IMR-90 (cell line): ENCODE results near the gene BMP8A. TPM values are rescaled to one million over a fixed set of nuclear protein-coding genes. Genes with fewer than 3 reads are reported as not detected.
A peak's percentile ranks its signal among the peaks of the same experiment; 100 is the strongest.

Experiments
- ATAC-seq: fragments of 200-7000 bp; cut with Tn5 transposase; 2 replicates; pipeline ENCODE4 v1.9.1; 2020; ENCODE audit warnings: low read depth, mild to moderate bottlenecking, moderate library complexity
- BruUV-seq: library from RNA; stranded (reverse); fragments of 400-500 nt; replicated peaks from 2 replicates; lab custom pipeline; 2021; lab: Mats Ljungman, UMichigan
- CTCF ChIA-PET: fragments of 300-600 bp; formaldehyde crosslinking; extraction: SDS; loops from one replicate; lab custom pipeline; 2021; ENCODE audit warnings: antibody characterized with exemption; lab: Yijun Ruan, JAX
- POLR2A ChIA-PET: fragments of 300-600 bp; sonication (Branson Sonifier 250); formaldehyde crosslinking; loops from one replicate; lab custom pipeline; 2022; ENCODE audit warnings: antibody characterized with exemption; ENCODE audit not compliant: unreplicated experiment; lab: Charles Lee
- DNase-seq: peaks from one replicate; pipeline ENCODE4 v3.0.0; 2013
- H2AFZ ChIP-seq: replicated peaks from 2 replicates; pipeline ENCODE3; 2013; ENCODE audit warnings: low read length, mild to moderate bottlenecking; ENCODE audit not compliant: poor library complexity
- H2AK5ac ChIP-seq: 2 replicates; pipeline ENCODE4 v1.6.1; 2013; ENCODE audit warnings: low read depth, low read length, inconsistent platforms
- H2AK9ac ChIP-seq: replicated peaks from 2 replicates; pipeline ENCODE3; 2013; ENCODE audit warnings: mild to moderate bottlenecking, low read depth, low read length, moderate library complexity; ENCODE audit not compliant: poor library complexity
- H2BK120ac ChIP-seq: 2 replicates; pipeline ENCODE4 v1.6.1; 2013; ENCODE audit warnings: low read depth, low read length, inconsistent platforms
- H2BK15ac ChIP-seq: 3 replicates; pipeline ENCODE4 v1.6.1; 2013; ENCODE audit warnings: low read depth, low read length, inconsistent platforms
- H2BK20ac ChIP-seq: 2 replicates; pipeline ENCODE4 v1.6.1; 2013; ENCODE audit warnings: low read depth, mild to moderate bottlenecking, inconsistent platforms, low read length, moderate library complexity
- H2BK5ac ChIP-seq: 2 replicates; pipeline ENCODE4 v1.6.1; 2013; ENCODE audit warnings: mild to moderate bottlenecking, low read depth, low read length, inconsistent platforms; ENCODE audit not compliant: poor library complexity, severe bottlenecking
- H3K14ac ChIP-seq: replicated peaks from 2 replicates; pipeline ENCODE4 v1.6.1; 2013; ENCODE audit warnings: low read depth, low read length, inconsistent platforms
- H3K18ac ChIP-seq: 2 replicates; pipeline ENCODE4 v1.6.1; 2013; ENCODE audit warnings: low read depth, low read length, control low read depth
- H3K23ac ChIP-seq: 2 replicates; pipeline ENCODE4 v1.6.1; 2013; ENCODE audit warnings: low read depth, low read length, inconsistent platforms
- H3K27ac ChIP-seq: 2 replicates; pipeline ENCODE4 v1.5.1; 2013; ENCODE audit warnings: mild to moderate bottlenecking, control low read depth, low read length; ENCODE audit not compliant: insufficient read depth
- H3K27me3 ChIP-seq: 2 replicates; pipeline ENCODE4 v1.6.1; 2013; ENCODE audit warnings: low read length; ENCODE audit not compliant: control insufficient read depth, insufficient read depth
- H3K36me3 ChIP-seq: 2 replicates; pipeline ENCODE4 v1.6.1; 2013; ENCODE audit warnings: low read length, mixed read lengths; ENCODE audit not compliant: control insufficient read depth, insufficient read depth
- H3K4ac ChIP-seq: 2 replicates; pipeline ENCODE4 v1.6.1; 2013; ENCODE audit warnings: low read depth, low read length, inconsistent platforms
- H3K4me1 ChIP-seq: 2 replicates; pipeline ENCODE4 v1.6.1; 2013; ENCODE audit warnings: low read length, mixed read lengths; ENCODE audit not compliant: control insufficient read depth, insufficient read depth
- H3K4me2 ChIP-seq: 2 replicates; pipeline ENCODE4 v1.6.1; 2013; ENCODE audit warnings: low read depth, mild to moderate bottlenecking, control low read depth, low read length, moderate library complexity
- H3K4me3 ChIP-seq: 2 replicates; pipeline ENCODE4 v1.5.1; 2013; ENCODE audit warnings: low read depth, mild to moderate bottlenecking, control low read depth, low read length, moderate library complexity; ENCODE audit not compliant: insufficient read depth
- H3K56ac ChIP-seq: 2 replicates; pipeline ENCODE4 v1.6.1; 2013; ENCODE audit warnings: low read length, inconsistent platforms; ENCODE audit not compliant: insufficient read depth; ENCODE audit errors: extremely low read depth
- H3K79me1 ChIP-seq, 2 experiments: 2 replicates each; pipeline ENCODE4 v1.6.1; 2013; ENCODE audit warnings: low read length in 2 of 2, inconsistent platforms in 1 of 2, low read depth in 1 of 2
- H3K9ac ChIP-seq: 2 replicates; pipeline ENCODE4 v1.6.1; 2013; ENCODE audit warnings: low read depth, low read length, control low read depth
- H3K9me1 ChIP-seq: 2 replicates; pipeline ENCODE4 v1.6.1; 2013; ENCODE audit warnings: low read length, inconsistent platforms; ENCODE audit not compliant: insufficient read depth
- H3K9me3 ChIP-seq: 2 replicates; pipeline ENCODE4 v1.6.1; 2013; ENCODE audit warnings: low read length; ENCODE audit not compliant: control insufficient read depth, insufficient read depth
- H4K20me1 ChIP-seq: 2 replicates; pipeline ENCODE4 v1.6.1; 2013; ENCODE audit warnings: low read length, inconsistent platforms; ENCODE audit not compliant: insufficient read depth
- H4K5ac ChIP-seq: 2 replicates; pipeline ENCODE4 v1.6.1; 2013; ENCODE audit warnings: mild to moderate bottlenecking, low read depth, low read length, control low read depth
- H4K8ac ChIP-seq, 2 experiments: 2 replicates each; pipeline ENCODE4 v1.6.1; 2013; ENCODE audit warnings: low read depth in 2 of 2, low read length in 2 of 2, control low read depth in 1 of 2, inconsistent platforms in 1 of 2
- H4K91ac ChIP-seq: 2 replicates; pipeline ENCODE4 v1.6.1; 2013; ENCODE audit warnings: low read depth, low read length, inconsistent platforms; ENCODE audit not compliant: insufficient read depth
- CEBPB ChIP-seq: IDR thresholded peaks from 2 replicates; pipeline ENCODE4 v1.6.1; 2012; ENCODE audit warnings: low read depth, low read length, improper control_type of control experiment
- CHD1 ChIP-seq: IDR thresholded peaks from 2 replicates; pipeline ENCODE4 v1.6.1; 2012; ENCODE audit warnings: low read depth, low read length, improper control_type of control experiment
- POLR2A ChIP-seq: IDR thresholded peaks from 2 replicates; pipeline ENCODE4 v1.6.1; 2012; ENCODE audit warnings: mild to moderate bottlenecking, low read depth, low read length
- WGBS, 2 experiments: methylation state at CpG; one replicate each; pipeline versions ENCODE4 v1.1.5 to v1.1.7; 2013; ENCODE audit warnings: missing lambda C conversion rate in 2 of 2; ENCODE audit not compliant: insufficient read length in 1 of 2; ENCODE audit errors: extremely low coverage in 2 of 2; 5-methylcytosine and 5-hydroxymethylcytosine counted together
- dilution Hi-C: fragments of 300-500 bp; cut with HindIII; formaldehyde crosslinking; loops from one replicate; pipeline ENCODE4 v1.14.3; 2018; ENCODE audit warnings: low sequenced_read_pairs; ENCODE audit not compliant: unreplicated experiment
- in situ Hi-C: fragments of 300-500 bp; cut with MboI; formaldehyde crosslinking; loops from 3 replicates; pipeline ENCODE4 v1.14.3; 2019; ENCODE audit warnings: low sequenced_read_pairs, inconsistent platforms, mixed read lengths
- intact Hi-C: fragments of 100-400 bp; cut with micrococcal nuclease; formaldehyde crosslinking; loops from 2 replicates; pipeline ENCODE4 v1.10.0; 2022
- polyA plus RNA-seq, 3 experiments: library from polyadenylated mRNA; depleted of rRNA; stranded (reverse); fragments of >200 nt; gene quantifications; 2 replicates each; pipeline ENCODE4 v1.2.3, GENCODE V29; 2012; ENCODE audit warnings: low replicate concordance in 1 of 3
- total RNA-seq: library from RNA; depleted of rRNA; stranded (reverse); fragments of >200 nt; gene quantifications from 2 replicates; pipeline ENCODE4 v1.2.3, GENCODE V29; 2012

Gene BMP8A
- total and polyA plus RNA-seq, 2 of the 4 experiments (the other 2 are of a cell fraction): not detected

- TF ChIP-seq CEBPB: peak; percentile 73
- no peak for TF ChIP-seq CHD1
- TF ChIP-seq POLR2A: no peak
- DNase-seq: no peak
- H2BK20ac ChIP-seq: no peak overlapping the region
- H4K8ac ChIP-seq: no peak overlapping the region
- H3K4me2 ChIP-seq: no peak overlapping the region
- dilution Hi-C loops: no loop called here
- peaks cover 16% of the 10 kb centered on the region; the same call in 1 of the 2 replicates for H4K20me1 ChIP-seq
- H3K23ac ChIP-seq: no peak overlapping the region
- H3K4ac ChIP-seq: no peak overlapping the region
- H3K18ac ChIP-seq: no peak overlapping the region; the same call in 1 of the 2 replicates
- no peak overlapping the region for H3K56ac ChIP-seq
- peaks cover 3% of the 10 kb centered on the region; the same call in 1 of the 2 replicates for H3K4me1 ChIP-seq
- WGBS, 2 experiments: no CpG with 5 or more reads among the region's 7 CpGs
- peak; percentile 19 for ATAC-seq
- no peak overlapping the region for H2AFZ ChIP-seq
- H3K9me3 ChIP-seq: no peaks in the 10 kb centered on the region
- no peak overlapping the region for H2AK9ac ChIP-seq
- H4K91ac ChIP-seq: no peak overlapping the region
- CTCF ChIA-PET: interaction anchor here (1.1 kb wide), 1 partner anchor 311 kb away, joined by 3 read pairs; no protein-coding TSS in a partner anchor
- H2BK5ac ChIP-seq: no peak overlapping the region
- H3K27ac ChIP-seq: peak overlapping the region; percentile 39; the same call in 1 of the 2 replicates
- H3K4me3 ChIP-seq: no peak overlapping the region
- no peaks in the 10 kb centered on the region for H3K9me1 ChIP-seq
- H3K79me1 ChIP-seq: 0 out of 4 replicates have a peak, but pooled peaks cover 0 to 2% of the 10 kb centered on the region in 2 experiments
- no peak overlapping the region for H2BK15ac ChIP-seq
- BruUV-seq: no TSS peak
- peaks cover 27% of the 10 kb centered on the region for H3K36me3 ChIP-seq
- 0 out of 2 replicates have a peak overlapping the region, but pooled peaks have one; percentile 19 for H3K9ac ChIP-seq
- no peak overlapping the region for H4K5ac ChIP-seq
- H3K14ac ChIP-seq: no peak overlapping the region
- H2BK120ac ChIP-seq: no peak overlapping the region
- H3K27me3 ChIP-seq: peaks cover 25% of the 10 kb centered on the region
- intact Hi-C loops: no loop called here
- in situ Hi-C loops: loop anchor here (5.0 kb wide), 1 partner anchor 48 kb away; no protein-coding TSS in a partner anchor
- POLR2A ChIA-PET: no interaction called here
- H2AK5ac ChIP-seq: no peak overlapping the region
Measured at GRCh38 chr1:39488793-39489566, 2.5 kb upstream of the BMP8A start.
